PC-3 (cell line): Measurements from ENCODE around the gene LFNG.

Source experiments
- EZH2 ChIP-seq: fragments of 300-600 bp; sonication (generic); IDR thresholded peaks from one replicate; pipeline ENCODE4 v1.6.1; 2017; ENCODE audit warnings: antibody characterized with exemption, mild to moderate bottlenecking, low read length; ENCODE audit not compliant: unreplicated experiment
- TF ChIP-seq, protein P1 (sequence below): fragments of 300-600 bp; sonication (generic); conservative IDR thresholded peaks from 2 replicates; pipeline ENCODE4 v1.5.1; 2017; ENCODE audit warnings: antibody characterized with exemption, low read depth, mild to moderate bottlenecking, low read length

DNA sequence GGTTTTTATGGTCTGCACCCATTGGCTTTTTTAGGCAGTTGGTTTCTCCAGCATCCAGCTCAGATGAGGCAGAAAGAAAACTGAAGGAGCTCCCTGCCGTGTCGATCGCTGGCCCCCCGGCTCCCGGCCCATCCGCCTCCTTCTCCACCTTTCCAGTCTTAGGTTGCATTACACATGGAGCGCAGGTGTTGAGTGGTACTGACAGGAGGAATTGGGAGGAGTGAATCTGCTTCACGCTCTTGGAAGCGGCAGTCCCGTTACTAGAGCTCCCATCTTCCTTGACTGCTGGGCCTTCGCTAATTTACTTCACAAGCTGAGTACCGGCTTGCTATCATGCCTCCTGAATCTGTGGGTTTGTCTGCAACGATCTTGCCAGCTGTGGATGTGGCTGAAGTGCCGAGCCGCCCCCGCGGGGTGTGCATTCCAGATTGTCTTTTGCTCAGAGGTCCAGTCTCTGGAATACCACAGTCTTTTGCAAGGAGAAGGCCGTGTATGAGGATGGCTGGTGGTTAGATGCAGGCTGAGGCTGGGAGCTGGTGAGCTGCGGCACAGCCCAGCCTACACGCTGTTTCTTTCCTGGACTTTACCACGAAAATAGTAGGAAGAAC, 56.3 kb downstream of the LFNG start:
- TF ChIP-seq, protein P1, sequence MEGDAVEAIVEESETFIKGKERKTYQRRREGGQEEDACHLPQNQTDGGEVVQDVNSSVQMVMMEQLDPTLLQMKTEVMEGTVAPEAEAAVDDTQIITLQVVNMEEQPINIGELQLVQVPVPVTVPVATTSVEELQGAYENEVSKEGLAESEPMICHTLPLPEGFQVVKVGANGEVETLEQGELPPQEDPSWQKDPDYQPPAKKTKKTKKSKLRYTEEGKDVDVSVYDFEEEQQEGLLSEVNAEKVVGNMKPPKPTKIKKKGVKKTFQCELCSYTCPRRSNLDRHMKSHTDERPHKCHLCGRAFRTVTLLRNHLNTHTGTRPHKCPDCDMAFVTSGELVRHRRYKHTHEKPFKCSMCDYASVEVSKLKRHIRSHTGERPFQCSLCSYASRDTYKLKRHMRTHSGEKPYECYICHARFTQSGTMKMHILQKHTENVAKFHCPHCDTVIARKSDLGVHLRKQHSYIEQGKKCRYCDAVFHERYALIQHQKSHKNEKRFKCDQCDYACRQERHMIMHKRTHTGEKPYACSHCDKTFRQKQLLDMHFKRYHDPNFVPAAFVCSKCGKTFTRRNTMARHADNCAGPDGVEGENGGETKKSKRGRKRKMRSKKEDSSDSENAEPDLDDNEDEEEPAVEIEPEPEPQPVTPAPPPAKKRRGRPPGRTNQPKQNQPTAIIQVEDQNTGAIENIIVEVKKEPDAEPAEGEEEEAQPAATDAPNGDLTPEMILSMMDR = no peak
- no peak for TF ChIP-seq EZH2
